ENCODE results near the gene TGM6. TPM values are rescaled to one million over a fixed set of nuclear protein-coding genes. Genes with fewer than 3 reads are reported as not detected.

The TGM6 gene
- total and polyA plus RNA-seq, 9 of the 15 experiments (the other 6 are each of a cell fraction or from before 2014, with no cell fraction given): not detected

- TF ChIP-seq PKNOX1 (IDR thresholded peaks at IDR 0.05) (peak; percentile 42), RFX5 (IDR thresholded peaks at IDR 0.05; ENCODE audit: low read depth, low read length) (no peak)
Measured at GRCh38 chr20:2446845-2447244, 66.1 kb downstream of the TGM6 start (continued).

DNA sequence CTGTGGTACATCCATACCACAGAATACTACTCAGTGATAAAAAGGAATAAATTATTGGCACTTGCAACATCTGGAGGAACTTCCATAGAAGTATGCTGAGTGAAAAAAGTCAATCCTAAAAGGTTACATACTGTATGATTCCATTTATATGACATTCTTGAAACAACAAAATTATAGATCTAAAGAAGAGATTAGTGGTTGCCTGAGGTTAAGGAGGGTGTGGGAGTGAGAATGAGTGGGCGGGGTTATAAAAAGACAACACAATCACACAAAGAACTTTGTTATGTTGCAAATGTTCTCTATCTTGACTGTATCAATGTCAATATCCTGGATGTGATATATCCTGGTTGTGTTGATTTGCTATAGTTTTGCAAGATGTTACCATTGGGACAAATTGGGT lies 68.7 kb downstream of the TGM6 start:
- no peak overlapping the region for H3K4me3 ChIP-seq
- ChIA-PET POLR2A (no interaction called here), CTCF (ENCODE audit: low intra/inter-chr PET ratio) (interaction anchor here (0.6 kb wide), 1 partner anchor 9 kb away, joined by 3 read pairs; no protein-coding TSS in a partner anchor)
- DNase-seq (ENCODE audit: extremely low read depth in 1 of 4, low spot score in 3 of 4) (no peak), ATAC-seq (no peak), FAIRE-seq (no peak)
- H3K9ac ChIP-seq (ENCODE audit: insufficient read depth in 1 of 2, low read depth in 2 of 2, low read length in 2 of 2): no peak overlapping the region
- WGBS (ENCODE audit: insufficient coverage, low coverage, missing lambda C conversion rate): 9% methylated on average over 1 of the region's 1 CpG
- H3K4me1 ChIP-seq (replicated peaks in 1 of 2; ENCODE audit: control insufficient read depth in 2 of 2, insufficient read depth in 2 of 2, low read length in 2 of 2): no peaks in the 10 kb centered on the region
- H3K9me1 ChIP-seq (ENCODE audit: control insufficient read depth, insufficient read depth, low read length): no peaks in the 10 kb centered on the region
- no TSS peak for BruUV-seq (replicated peaks)
- intact Hi-C loops (cut with micrococcal nuclease): no loop called here
- no peaks in the 10 kb centered on the region for H3K79me2 ChIP-seq (ENCODE audit: control insufficient read depth, insufficient read depth, low read length)
- no peaks in the 10 kb centered on the region for H3K36me3 ChIP-seq (ENCODE audit: control insufficient read depth, insufficient read depth, low read length)
- H4K20me1 ChIP-seq (replicated peaks; ENCODE audit: control insufficient read depth, insufficient read depth, low read length): no peaks in the 10 kb centered on the region; the same call in 1 of the 2 replicates
- no peaks in the 10 kb centered on the region for H3K9me3 ChIP-seq (replicated peaks; ENCODE audit: control insufficient read depth, insufficient read depth, low read depth, low read length)
- H3K27ac ChIP-seq (ENCODE audit: extremely low read depth, low read depth, low read length): no peak overlapping the region
- H2AFZ ChIP-seq (ENCODE audit: low read depth, low read length): no peak overlapping the region
- no peak overlapping the region for H3K4me2 ChIP-seq (ENCODE audit: insufficient read depth, low read length)
- H3K27me3 ChIP-seq (ENCODE audit: control insufficient read depth in 2 of 2, insufficient read depth in 2 of 2, low read length in 2 of 2): peaks cover 0 to 5% of the 10 kb centered on the region in 2 experiments; a peak in 1 of 5 replicates
- in situ Hi-C loops (cut with MboI): loop anchor here (10.0 kb wide), 1 partner anchor 235 kb away; no protein-coding TSS in a partner anchor
- TF ChIP-seq STAT6 (CRISPR knock-in tag; IDR thresholded peaks at IDR 0.05): no peak
- no peak for TF ChIP-seq XRCC4 (IDR thresholded peaks at IDR 0.05; ENCODE audit: extremely low read depth, insufficient read depth, insufficient read length)
- TF ChIP-seq, protein P1, sequence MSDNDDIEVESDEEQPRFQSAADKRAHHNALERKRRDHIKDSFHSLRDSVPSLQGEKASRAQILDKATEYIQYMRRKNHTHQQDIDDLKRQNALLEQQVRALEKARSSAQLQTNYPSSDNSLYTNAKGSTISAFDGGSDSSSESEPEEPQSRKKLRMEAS (CRISPR knock-in tag; IDR thresholded peaks at IDR 0.05): no peak
- no peak for TF ChIP-seq MTA2 (IDR thresholded peaks at IDR 0.05; ENCODE audit: low read depth)
- TF ChIP-seq THAP7 (CRISPR knock-in tag; IDR thresholded peaks at IDR 0.05): no peak
- TF ChIP-seq, protein P2, sequence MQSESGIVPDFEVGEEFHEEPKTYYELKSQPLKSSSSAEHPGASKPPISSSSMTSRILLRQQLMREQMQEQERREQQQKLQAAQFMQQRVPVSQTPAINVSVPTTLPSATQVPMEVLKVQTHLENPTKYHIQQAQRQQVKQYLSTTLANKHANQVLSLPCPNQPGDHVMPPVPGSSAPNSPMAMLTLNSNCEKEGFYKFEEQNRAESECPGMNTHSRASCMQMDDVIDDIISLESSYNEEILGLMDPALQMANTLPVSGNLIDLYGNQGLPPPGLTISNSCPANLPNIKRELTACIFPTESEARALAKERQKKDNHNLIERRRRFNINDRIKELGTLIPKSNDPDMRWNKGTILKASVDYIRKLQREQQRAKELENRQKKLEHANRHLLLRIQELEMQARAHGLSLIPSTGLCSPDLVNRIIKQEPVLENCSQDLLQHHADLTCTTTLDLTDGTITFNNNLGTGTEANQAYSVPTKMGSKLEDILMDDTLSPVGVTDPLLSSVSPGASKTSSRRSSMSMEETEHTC (IDR thresholded peaks at IDR 0.05): no peak
- no peak for TF ChIP-seq ATF1 (CRISPR knock-in tag; IDR thresholded peaks at IDR 0.05)
- TF ChIP-seq ATF1 (tag; IDR thresholded peaks at IDR 0.05): no peak
- TF ChIP-seq ID3 (CRISPR knock-in tag; IDR thresholded peaks at IDR 0.05): no peak
- no peak for TF ChIP-seq ID3 (tag; IDR thresholded peaks at IDR 0.05)
- TF ChIP-seq SMAD3 (CRISPR knock-in tag; conservative IDR thresholded peaks at IDR 0.05): no peak

Measured in K562 (cell line).